Measurements from ENCODE around the gene GNA14. TPM values are rescaled to one million over a fixed set of nuclear protein-coding genes. Genes with fewer than 3 reads are reported as not detected.

Gene GNA14
- total RNA-seq, 1 experiment from 2014 or later, result 0.37 TPM

DNA sequence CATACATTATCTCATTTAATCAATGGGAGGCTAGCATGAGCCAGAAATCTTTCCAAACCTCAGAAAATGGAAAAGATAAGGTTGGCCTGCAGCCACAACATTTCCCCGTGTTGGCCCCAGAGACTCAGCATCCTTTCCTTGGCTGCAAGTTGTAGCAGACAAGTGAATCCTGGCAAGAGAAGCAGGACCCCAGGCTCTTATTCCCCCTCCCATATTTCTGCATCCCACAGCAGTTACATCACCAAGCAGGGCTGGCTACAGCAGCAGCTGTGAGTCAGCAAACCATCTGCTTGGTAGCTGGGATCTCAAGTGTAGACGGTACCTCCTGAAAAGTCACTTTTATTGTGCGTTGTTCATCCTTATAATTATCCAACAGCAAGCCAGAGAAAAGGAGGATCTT, 212.4 kb downstream of the GNA14 start:
- Histone ChIP-seq H3K27ac (ENCODE audit: insufficient read length, low read depth, low read length) (no peak overlapping the region), H3K14ac (ENCODE audit: insufficient read depth, low read length) (no peak overlapping the region), H2BK15ac (ENCODE audit: low read depth, low read length) (no peak overlapping the region), H2AFZ (ENCODE audit: low read length) (no peak overlapping the region), H2BK12ac (ENCODE audit: insufficient read length, low read depth, low read length) (no peak overlapping the region), H3K23ac (ENCODE audit: insufficient read length, low read depth, low read length) (no peak overlapping the region), H3K79me2 (ENCODE audit: insufficient read depth, low read length) (no peaks in the 10 kb centered on the region), H3K18ac (ENCODE audit: insufficient read length, low read depth, low read length) (no peak overlapping the region), H3K23me2 (ENCODE audit: insufficient read length, low read depth, low read length, poor library complexity, severe bottlenecking) (no peaks in the 10 kb centered on the region), H2AK5ac (ENCODE audit: insufficient read length, low read length) (no peak overlapping the region), H3K4ac (ENCODE audit: low read depth, low read length) (no peak overlapping the region), H3T11ph (ENCODE audit: low read length) (no peak overlapping the region), H2BK120ac (ENCODE audit: low read depth, low read length, poor library complexity, severe bottlenecking) (no peak overlapping the region), H3K4me2 (ENCODE audit: insufficient read depth, insufficient read length, low read length) (no peak overlapping the region), H3K79me1 (ENCODE audit: insufficient read depth, low read depth, low read length, poor library complexity, severe bottlenecking) (no peaks in the 10 kb centered on the region), H3K4me1 (ENCODE audit: insufficient read depth, low read length) (peaks cover 5% of the 10 kb centered on the region; the same call in 1 of the 2 replicates), H2BK20ac (ENCODE audit: low read depth, low read length, poor library complexity, severe bottlenecking) (no peak overlapping the region), H4K8ac (replicated peaks; ENCODE audit: insufficient read length, low read depth, low read length) (no peak overlapping the region), H4K5ac (ENCODE audit: insufficient read length, low read depth, low read length) (no peak overlapping the region), H2BK5ac (ENCODE audit: insufficient read length, low read length) (no peak overlapping the region), H4K91ac (ENCODE audit: insufficient read length, low read depth, low read length) (no peak overlapping the region), H4K20me1 (ENCODE audit: control insufficient read depth, insufficient read depth, insufficient read length) (no peaks in the 10 kb centered on the region), H3K9me3 (ENCODE audit: control insufficient read depth, low read depth, low read length) (no peaks in the 10 kb centered on the region), H3K27me3 (ENCODE audit: insufficient read depth, low read length) (no peaks in the 10 kb centered on the region), H3K9ac (ENCODE audit: extremely low read depth, insufficient read length, low read length) (no peak overlapping the region), H3K56ac (ENCODE audit: insufficient read length, low read depth, low read length) (no peak overlapping the region)
- DNase-seq, result no peak
- Mint-ChIP-seq H3K9me3 (peaks cover 0 to 1% of the 10 kb centered on the region in 2 experiments; a peak in 1 of 5 replicates), H3K27ac (no peak overlapping the region; a peak in 1 of 7 replicates), H3K36me3 (ENCODE audit: insufficient read depth in 1 of 3, low read depth in 3 of 3) (0 out of 7 replicates have a peak, but pooled peaks cover 0 to 2% (median 0%) of the 10 kb centered on the region in 3 experiments), H3K4me3 (no peak overlapping the region), H3K27me3 (ENCODE audit: low read depth) (peaks cover 5% of the 10 kb centered on the region), H3K4me1 (peaks cover 15 to 23% of the 10 kb centered on the region in 2 experiments)
- TF ChIP-seq, protein P1, sequence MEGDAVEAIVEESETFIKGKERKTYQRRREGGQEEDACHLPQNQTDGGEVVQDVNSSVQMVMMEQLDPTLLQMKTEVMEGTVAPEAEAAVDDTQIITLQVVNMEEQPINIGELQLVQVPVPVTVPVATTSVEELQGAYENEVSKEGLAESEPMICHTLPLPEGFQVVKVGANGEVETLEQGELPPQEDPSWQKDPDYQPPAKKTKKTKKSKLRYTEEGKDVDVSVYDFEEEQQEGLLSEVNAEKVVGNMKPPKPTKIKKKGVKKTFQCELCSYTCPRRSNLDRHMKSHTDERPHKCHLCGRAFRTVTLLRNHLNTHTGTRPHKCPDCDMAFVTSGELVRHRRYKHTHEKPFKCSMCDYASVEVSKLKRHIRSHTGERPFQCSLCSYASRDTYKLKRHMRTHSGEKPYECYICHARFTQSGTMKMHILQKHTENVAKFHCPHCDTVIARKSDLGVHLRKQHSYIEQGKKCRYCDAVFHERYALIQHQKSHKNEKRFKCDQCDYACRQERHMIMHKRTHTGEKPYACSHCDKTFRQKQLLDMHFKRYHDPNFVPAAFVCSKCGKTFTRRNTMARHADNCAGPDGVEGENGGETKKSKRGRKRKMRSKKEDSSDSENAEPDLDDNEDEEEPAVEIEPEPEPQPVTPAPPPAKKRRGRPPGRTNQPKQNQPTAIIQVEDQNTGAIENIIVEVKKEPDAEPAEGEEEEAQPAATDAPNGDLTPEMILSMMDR (conservative IDR thresholded peaks at IDR 0.05), result no peak
- WGBS (ENCODE audit: extremely low coverage, insufficient read length, low lambda C conversion rate), result no CpG with 5 or more reads among the region's 3 CpGs
